ENCODE measurements around the gene GUK1. TPM values are rescaled to one million over a fixed set of nuclear protein-coding genes. Genes with fewer than 3 reads are reported as not detected.
"Not testable (repeated sequence)": the region's sequence is repeated elsewhere in the genome, so short reads cannot be mapped to it uniquely, and the experiment has no call there.

GUK1 gene
- total RNA-seq, 1 donor = 278 TPM

GRCh38 chr1:228172591-228173527, 32.8 kb downstream of the GUK1 start:
- no peak for TF ChIP-seq CTCF (IDR thresholded peaks at IDR 0.05; ENCODE audit: extremely low read depth, low read depth, low read length)
- no peak overlapping the region for H3K27ac ChIP-seq (ENCODE audit: low read depth, low read length)
- H2AFZ ChIP-seq (ENCODE audit: low read length) = no peak overlapping the region
- H3K9me3 ChIP-seq (ENCODE audit: low read depth, low read length) = no peaks in the 10 kb centered on the region
- no peak overlapping the region for H3K4me2 ChIP-seq (ENCODE audit: insufficient read depth, low read length)
- H3K27me3 ChIP-seq (ENCODE audit: insufficient read depth, low read length) = no peaks in the 10 kb centered on the region
- peaks cover 15% of the 10 kb centered on the region for H4K20me1 ChIP-seq (ENCODE audit: insufficient read depth, low read length)
- peak; percentile 53 for DNase-seq (ENCODE audit: insufficient read length, low spot score, missing footprints)
- H3K4me1 ChIP-seq (ENCODE audit: insufficient read depth, low read length) = no peaks in the 10 kb centered on the region
- H3K79me2 ChIP-seq (ENCODE audit: insufficient read depth, low read length) = peaks cover 20% of the 10 kb centered on the region
- H3K36me3 ChIP-seq (ENCODE audit: insufficient read depth, low read length) = no peaks in the 10 kb centered on the region
- no peak overlapping the region for H3K4me3 ChIP-seq (ENCODE audit: insufficient read depth, low read length)

- H3K4me3 ChIP-seq (ENCODE audit: insufficient read depth, low read length); DNase-seq (ENCODE audit: insufficient read length, low spot score, missing footprints); H3K4me2 ChIP-seq (ENCODE audit: insufficient read depth, low read length); H3K9me3 ChIP-seq (ENCODE audit: low read depth, low read length); H3K27me3 ChIP-seq (ENCODE audit: insufficient read depth, low read length); H2AFZ ChIP-seq (ENCODE audit: low read length); H3K36me3 ChIP-seq (ENCODE audit: insufficient read depth, low read length); H3K4me1 ChIP-seq (ENCODE audit: insufficient read depth, low read length); H3K27ac ChIP-seq (ENCODE audit: low read depth, low read length): not testable (repeated sequence)
- Histone ChIP-seq H3K79me2 (ENCODE audit: insufficient read depth, low read length) (peaks cover 16% of the 10 kb centered on the region), H4K20me1 (ENCODE audit: insufficient read depth, low read length) (peaks cover 15% of the 10 kb centered on the region)
These were observed 33.7 kb downstream of the GUK1 start for GRCh38 chr1:228173528-228174481.

- Histone ChIP-seq H2AFZ (ENCODE audit: low read length) (no peak overlapping the region), H3K9me3 (ENCODE audit: low read depth, low read length) (no peaks in the 10 kb centered on the region), H3K4me1 (ENCODE audit: insufficient read depth, low read length) (no peaks in the 10 kb centered on the region), H3K27ac (ENCODE audit: low read depth, low read length) (no peak overlapping the region), H3K4me3 (ENCODE audit: insufficient read depth, low read length) (no peak overlapping the region), H3K4me2 (ENCODE audit: insufficient read depth, low read length) (no peak overlapping the region), H4K20me1 (ENCODE audit: insufficient read depth, low read length) (peaks cover 15% of the 10 kb centered on the region), H3K79me2 (ENCODE audit: insufficient read depth, low read length) (peaks cover 15% of the 10 kb centered on the region), H3K36me3 (ENCODE audit: insufficient read depth, low read length) (no peaks in the 10 kb centered on the region), H3K27me3 (ENCODE audit: insufficient read depth, low read length) (no peaks in the 10 kb centered on the region)
- TF ChIP-seq CTCF (IDR thresholded peaks at IDR 0.05; ENCODE audit: extremely low read depth, low read depth, low read length) = no peak
- DNase-seq (ENCODE audit: insufficient read length, low spot score, missing footprints) = no peak
These were observed 34.6 kb downstream of the GUK1 start for GRCh38 chr1:228174482-228175315.
